Stimulated activated CD8-positive, alpha-beta memory T cell treated with anti-CD3 and anti-CD28 coated beads, Interleukin-7, amount 100 ng/mL, for 24 hours (primary cell): ENCODE data around the gene CCDC88A.
"Not testable (repeated sequence)": the region's sequence is repeated elsewhere in the genome, so short reads cannot be mapped to it uniquely, and the experiment has no call there.

ENCODE experiments used
- DNase-seq: peaks from one replicate; pipeline ENCODE4 v3.0.0-alpha.2; 2020; ENCODE audit warnings: low read depth

CCDC88A gene

DNA sequence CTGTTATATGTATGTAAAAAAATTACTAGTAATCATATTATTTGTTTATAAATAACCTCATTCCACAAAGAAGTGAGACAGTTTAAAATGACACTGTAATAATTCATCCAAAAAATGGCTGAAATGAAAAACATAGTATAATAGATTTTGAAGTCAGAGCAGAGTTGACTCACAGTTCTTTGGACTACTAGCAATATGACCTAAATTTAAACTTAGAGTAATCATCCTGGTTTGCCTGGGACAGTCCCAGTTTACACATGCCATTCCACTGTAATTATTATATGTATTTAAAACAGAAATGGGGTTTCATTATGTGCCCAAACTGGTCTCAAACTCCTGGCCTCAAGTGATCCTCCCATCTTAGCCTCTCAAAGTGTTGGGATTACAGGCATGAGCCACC lies 48.3 kb downstream of the CCDC88A start:
- no peak for DNase-seq

DNA sequence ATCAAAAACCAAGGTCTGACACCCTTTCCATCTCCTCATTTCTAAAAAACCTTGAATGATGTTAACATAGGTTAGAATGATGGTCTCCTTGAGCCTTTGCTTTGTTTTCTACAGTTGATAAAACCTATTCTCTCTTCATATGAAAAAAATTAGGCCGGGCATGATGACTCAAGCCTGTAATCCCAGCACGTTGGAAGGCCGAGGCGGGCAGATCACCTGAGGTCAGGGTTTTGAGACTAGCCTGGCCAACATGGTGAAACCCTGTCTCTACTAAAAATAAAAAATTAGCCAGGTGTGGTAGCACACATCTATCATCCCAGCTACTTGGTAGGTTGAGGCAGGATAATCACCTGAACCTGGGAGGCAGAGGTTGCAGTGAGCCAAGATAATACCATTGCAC lies 49.4 kb downstream of the CCDC88A start:
- no peak for DNase-seq

DNA sequence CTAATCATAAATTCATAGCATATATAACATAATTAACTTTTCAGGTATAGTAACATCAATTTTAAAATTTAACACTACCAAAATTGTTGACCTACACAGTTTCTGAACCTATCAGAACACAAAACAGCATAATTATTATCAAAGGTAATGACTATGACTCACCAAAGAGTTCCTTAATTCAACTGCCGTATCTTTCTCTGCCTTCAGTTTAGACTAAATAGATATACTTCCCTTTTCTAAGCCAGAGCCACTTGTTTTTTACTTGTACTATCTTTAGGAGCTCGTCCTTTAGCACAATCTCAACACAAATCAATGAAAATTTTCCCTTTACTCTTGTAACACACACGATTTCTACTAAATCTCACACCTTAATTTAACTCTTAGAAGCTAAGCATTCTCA lies 54.4 kb downstream of the CCDC88A start:
- DNase-seq, result no peak

DNA sequence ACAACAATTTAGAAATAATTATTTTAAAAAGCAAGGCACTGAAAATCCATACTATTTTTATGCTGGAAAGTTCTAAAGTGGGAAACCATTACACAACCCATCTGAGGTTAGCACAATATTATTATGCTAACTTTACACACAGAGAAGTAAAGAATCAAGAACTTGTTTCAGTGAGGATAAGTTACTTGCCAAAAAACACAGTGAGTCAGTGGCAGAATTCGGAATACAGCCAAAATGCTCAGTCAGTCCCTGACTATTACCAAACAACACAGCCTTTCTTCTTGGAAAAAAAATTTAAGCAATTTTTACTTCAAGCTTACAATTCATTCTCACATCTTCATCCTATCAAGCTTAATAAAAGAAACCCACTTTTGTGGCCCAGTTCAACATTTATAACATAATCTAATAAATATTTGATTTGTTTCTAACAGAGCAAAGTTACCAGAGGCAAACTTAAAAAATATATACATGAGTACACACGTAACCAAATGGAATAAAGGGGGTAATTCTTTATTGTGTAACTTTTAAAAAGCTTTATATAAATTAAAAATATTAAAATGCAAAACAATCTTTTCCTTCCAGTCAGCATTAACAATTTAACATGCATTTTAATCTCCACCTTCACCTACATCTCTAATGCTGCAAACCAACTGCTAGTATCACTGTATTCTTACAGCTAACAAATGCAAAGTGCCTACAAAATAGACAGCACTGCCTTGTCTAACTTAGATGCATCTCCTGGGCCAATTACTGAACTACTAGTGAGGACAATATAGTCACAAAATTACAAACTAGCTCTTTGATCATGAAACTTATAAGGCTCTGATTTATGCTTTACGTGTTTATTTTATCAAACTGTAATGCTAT lies 55.2 kb downstream of the CCDC88A start:
- DNase-seq, result no peak

DNA sequence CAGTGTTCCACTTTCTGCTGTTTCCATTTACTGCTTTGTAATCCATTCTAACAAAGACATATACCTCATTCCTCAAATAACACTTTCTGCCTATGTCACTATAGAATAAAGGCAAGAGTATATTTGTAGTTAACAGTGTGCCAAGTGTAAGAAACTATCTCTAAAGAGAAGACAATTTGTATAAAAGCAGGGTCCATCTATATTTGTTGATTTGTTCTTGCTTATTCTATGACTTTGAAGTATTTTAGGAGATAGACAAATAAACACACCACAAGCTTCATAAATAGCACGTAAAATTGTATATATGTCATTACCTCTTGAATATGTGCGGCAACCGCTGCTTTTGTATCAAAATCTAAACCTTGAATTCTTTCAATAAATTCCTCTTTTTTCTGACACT lies 56.0 kb downstream of the CCDC88A start:
- no peak for DNase-seq

DNA sequence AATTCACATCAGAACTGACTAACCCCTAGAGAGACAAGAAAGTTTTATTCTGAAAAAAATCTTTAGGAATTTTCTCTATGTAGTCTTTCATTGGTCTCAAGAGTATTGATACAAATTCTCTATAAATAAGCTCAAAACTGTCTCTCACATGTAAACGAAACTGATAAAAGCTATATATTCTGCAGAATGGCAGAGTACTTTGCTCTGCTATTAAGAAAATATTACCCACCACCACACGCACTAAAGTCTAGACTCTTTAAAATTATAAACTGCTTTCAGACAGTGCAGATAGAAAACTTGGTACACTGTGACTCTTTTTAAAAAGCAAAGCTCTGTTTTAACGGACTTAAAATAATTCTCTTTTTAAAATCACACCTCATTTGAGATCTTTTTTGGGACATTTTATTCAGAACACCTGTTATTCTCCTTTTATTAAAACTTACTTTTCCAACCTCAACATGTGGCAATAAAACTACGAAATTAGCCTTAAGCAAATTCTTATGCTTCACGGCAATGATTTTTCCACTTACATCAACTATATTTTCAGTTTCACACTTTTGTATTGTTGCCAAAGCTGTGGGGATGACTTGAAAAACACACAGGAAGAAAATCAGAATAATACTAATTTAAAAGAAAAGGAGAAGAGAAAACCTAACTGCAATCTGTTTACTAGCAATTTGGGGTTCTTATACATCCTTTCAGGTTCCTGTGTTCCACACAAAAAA lies 58.0 kb downstream of the CCDC88A start:
- DNase-seq, result no peak

DNA sequence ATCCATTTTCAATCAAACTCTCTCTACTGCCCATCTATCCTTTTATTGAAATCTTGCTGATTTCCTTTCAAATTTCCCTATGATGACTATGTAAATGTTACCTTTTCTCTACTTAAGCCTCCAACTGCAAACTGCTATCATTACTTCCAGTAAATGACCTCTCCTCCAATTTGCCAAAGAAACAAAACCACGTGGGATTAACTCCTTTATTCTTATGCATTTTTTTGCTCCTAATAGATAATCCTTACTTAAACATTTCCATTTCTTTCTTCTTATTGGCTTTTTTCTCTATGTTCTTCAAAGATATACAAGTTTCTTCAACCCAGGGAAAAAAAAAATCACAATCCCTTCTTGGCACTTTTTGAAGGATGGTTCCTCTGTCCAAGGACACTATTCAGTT lies 61.2 kb downstream of the CCDC88A start:
- no peak for DNase-seq

DNA sequence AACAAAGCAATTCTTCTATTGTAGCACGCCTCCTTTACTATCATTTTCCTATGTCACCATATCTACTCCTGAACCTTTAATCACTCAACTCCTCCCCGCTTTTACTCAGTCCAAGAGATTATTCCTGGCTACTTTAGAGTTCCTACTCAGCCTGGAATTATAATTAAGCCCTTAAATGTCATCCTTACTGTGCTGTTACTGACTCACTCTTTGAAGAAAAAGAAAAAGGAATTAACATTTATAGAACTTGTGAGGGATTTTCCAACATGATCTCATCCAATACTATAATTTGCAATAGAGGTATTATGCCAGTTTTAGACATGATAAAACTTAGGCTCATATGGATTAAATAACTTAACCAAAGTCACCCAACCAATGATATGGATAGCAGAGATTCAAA lies 61.7 kb downstream of the CCDC88A start:
- no peak for DNase-seq

GRCh38 chr2:55357164-55357563 lies 62.5 kb downstream of the CCDC88A start:
- no peak for DNase-seq

- DNase-seq, result not testable (repeated sequence)
These were observed 63.5 kb downstream of the CCDC88A start for GRCh38 chr2:55356136-55356535.

DNA sequence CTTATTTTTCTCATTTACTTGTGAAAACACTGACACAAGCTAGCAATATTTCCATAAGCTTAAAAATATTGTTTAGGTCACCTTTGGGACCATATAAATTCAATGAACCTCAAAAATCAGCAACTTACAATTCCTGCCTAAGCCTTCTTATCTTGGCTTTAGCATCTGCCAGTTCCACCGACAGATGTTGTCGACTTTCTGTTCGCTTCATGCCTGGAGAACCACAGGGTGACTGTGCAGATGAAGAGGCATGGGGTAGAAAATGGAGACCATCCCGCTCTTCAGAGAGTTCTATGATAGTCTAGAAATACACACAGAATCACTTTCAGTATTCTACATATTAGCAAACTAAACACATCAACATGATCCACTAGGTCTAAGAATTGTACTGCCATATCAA lies 64.2 kb downstream of the CCDC88A start:
- no peak for DNase-seq

GRCh38 chr2:55351672-55352071 lies 68.0 kb downstream of the CCDC88A start:
- no peak for DNase-seq

DNA sequence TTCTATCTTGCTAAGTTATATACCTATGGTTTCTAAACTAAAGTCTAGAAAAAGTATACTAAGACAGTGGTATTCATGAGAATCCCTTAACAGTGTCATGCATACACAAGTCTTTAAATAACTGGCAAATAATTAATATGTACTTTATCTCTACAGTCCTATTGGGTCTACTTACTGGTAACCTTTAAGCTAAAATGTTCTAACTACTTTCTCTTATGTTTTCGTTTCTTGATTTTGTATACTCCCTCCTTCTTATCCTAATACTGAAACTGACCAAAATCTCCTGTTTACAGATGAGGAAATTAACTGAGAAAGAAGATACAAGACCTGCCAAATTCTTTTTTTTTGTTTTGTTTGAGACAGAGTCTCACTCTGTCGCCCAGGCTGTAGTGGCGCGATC lies 74.6 kb downstream of the CCDC88A start:
- no peak for DNase-seq

DNA sequence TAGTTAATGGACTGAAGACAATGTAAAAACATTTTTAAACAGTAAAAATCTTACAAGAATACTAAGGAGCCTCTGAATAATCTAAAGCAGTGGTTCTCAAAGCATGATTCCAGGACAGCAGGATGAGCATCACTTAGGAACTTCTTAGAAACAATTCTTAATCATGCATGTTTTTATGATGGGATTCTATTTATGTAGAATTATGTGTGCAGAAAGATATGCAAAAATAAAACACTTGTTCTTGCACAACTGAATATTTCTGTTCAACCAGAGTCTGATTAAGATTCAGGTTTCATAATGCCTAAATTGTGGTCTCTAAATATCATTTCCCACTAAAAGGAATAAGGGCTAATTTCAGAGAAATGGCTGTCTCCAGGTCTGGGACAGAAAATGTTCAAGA lies 81.4 kb downstream of the CCDC88A start:
- no peak for DNase-seq

GRCh38 chr2:55334728-55335127 lies 84.9 kb downstream of the CCDC88A start:
- DNase-seq, result no peak

DNA sequence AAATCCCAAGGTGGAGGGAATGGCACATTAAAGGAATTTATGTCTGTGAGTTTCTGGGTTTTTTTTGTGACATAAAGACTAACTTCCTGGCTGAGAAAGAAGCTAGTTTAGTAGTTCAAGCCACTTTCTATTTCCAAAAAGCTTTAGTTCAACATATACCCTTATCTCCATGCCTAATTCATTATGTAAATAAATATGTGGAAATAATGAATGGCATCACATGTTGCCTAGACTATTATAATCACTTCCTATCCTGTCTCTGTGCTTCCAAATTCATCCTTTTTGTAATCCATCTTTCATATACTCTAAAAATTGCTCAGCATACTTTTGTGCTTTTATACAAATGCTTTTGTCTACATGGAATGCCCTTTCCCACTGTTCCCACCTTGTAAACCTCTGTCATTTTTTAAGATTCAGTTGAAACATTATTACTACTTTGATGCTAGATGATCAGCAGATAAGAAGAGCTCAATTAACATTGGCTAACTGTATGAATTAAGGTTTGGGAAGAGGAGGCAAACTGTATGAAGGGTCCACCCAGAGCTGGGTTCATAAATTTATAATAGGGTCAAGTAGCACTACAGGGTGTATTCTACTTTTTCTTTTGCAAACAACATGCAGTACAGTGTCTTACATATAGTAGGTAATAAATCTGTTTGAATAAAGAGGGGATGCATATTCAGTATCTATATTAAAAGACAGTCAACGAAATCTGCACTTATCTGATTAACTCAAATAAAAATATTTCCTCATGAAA lies 88.9 kb downstream of the CCDC88A start:
- DNase-seq, result no peak

DNA sequence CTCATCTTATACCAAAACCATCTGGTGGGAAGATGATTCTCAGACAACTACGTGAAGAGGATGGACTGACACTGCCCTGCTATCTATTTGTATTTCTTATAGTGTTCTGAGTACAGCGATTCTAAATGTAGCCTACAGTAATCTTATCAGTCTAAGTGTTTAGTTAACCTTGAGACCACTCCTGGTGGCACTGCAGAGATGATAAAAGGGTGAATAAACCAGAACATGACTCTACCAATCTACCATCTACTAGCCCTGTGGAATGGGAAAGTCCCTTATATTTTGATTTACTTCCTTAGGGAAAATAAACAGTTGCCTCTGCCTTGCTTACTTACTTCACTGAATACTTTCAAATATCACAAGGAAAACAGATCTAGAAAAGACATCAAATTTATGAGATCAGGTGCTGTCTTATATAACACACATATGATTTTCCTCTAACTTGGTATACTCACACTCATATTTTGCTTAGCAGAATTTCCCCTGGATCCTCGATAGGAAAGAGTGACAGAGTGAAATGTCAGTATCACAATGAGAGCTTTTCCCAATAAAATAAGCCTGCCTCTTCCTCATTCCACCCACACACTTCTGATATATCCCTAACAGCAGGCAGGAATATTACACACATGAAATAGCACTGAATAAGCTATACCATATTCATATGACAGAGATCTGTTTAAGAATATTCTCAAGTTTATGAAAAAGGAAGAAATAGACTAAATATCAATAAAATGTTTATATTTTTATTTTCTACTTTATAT lies 92.0 kb downstream of the CCDC88A start:
- DNase-seq, result no peak

- no peak for DNase-seq
These were observed 104.7 kb downstream of the CCDC88A start for GRCh38 chr2:55314985-55315384.

DNA sequence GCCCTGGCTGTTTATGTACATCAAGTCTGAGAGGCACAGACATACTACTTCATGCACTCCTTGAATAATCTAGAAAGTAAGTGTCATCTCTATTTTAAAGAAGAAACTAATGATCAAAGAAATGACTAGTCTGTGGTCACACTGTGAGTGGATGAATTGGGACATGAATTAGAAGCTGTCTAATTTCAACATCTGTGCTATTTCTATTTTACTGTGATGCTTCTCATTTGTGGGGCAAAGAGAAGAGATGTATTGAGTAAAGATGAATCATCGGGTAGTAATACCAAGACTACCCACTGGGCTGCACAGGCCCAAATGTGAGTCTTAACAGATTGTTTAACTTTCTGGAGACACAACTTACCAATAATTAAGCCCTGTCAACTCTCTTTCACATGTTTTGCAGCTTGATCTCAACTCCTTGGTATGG lies 108.2 kb downstream of the CCDC88A start:
- no peak for DNase-seq

- DNase-seq, result no peak
These were observed 110.2 kb downstream of the CCDC88A start for GRCh38 chr2:55309446-55309845.

DNA sequence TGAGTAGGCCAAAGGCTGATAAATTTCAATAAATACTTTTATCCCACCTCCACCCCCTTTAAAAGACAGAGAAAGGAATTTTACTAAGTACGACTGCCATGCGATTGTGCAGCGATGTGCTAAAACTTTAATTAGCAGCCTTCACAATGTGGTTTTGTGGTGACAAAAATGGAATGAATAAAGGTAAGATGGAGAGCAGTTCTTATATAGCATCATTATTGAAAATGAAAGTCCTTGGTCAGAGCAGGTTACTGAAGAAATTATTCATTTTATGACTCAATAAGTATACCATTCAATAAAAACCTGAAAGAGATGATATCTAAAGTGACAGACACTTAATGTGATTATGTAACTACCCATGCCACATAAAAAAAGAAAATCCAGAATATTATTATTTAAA lies 117.4 kb downstream of the CCDC88A start:
- no peak for DNase-seq

- DNase-seq, result no peak
These were observed 118.4 kb downstream of the CCDC88A start for GRCh38 chr2:55301277-55301676.
